GM23338 (cell line): ENCODE data around the gene CTNNA2. TPM values are rescaled to one million over a fixed set of nuclear protein-coding genes. Genes with fewer than 3 reads are reported as not detected.

Experiments
- ATAC-seq: fragments of 200-7000 bp; cut with Tn5 transposase; 3 replicates; pipeline ENCODE4 v1.9.1; 2020
- DNase-seq: peaks from one replicate; pipeline ENCODE4 v3.0.0-alpha.2; 2015; ENCODE audit warnings: low spot score
- H2AFZ ChIP-seq: fragments of 200-600 bp; sonication (generic); 2 replicates; pipeline ENCODE4 v1.8.0; 2016; ENCODE audit warnings: antibody characterized with exemption, mild to moderate bottlenecking, moderate library complexity
- H3F3A ChIP-seq: fragments of 200-600 bp; sonication (generic); replicated peaks from 2 replicates; pipeline ENCODE4 v1.8.0; 2017; ENCODE audit warnings: antibody characterized with exemption, mixed run types, low read depth
- H3K27ac ChIP-seq: fragments of 200-600 bp; sonication (generic); 2 replicates; pipeline ENCODE4 v1.6.1; 2016; ENCODE audit warnings: low read depth
- H3K27me3 ChIP-seq: fragments of 200-600 bp; sonication (generic); 2 replicates; pipeline ENCODE4 v1.8.0; 2016; ENCODE audit warnings: mild to moderate bottlenecking, mixed run types, moderate library complexity; ENCODE audit not compliant: insufficient read depth
- H3K36me3 ChIP-seq: fragments of 200-600 bp; sonication (generic); 2 replicates; pipeline ENCODE4 v1.8.0; 2016; ENCODE audit warnings: mild to moderate bottlenecking; ENCODE audit not compliant: insufficient read depth
- H3K4me1 ChIP-seq: fragments of 200-600 bp; sonication (generic); 2 replicates; pipeline ENCODE4 v1.8.0; 2016; ENCODE audit warnings: mild to moderate bottlenecking, moderate library complexity; ENCODE audit not compliant: insufficient read depth
- H3K4me2 ChIP-seq: fragments of 200-600 bp; sonication (generic); 2 replicates; pipeline ENCODE4 v1.7.1; 2017; ENCODE audit warnings: mixed run types
- H3K4me3 ChIP-seq: fragments of 200-600 bp; sonication (generic); 2 replicates; pipeline ENCODE4 v1.6.1; 2016; ENCODE audit warnings: mixed run types
- H3K79me2 ChIP-seq: fragments of 200-600 bp; sonication (generic); replicated peaks from 2 replicates; pipeline ENCODE4 v1.8.0; 2017; ENCODE audit warnings: mild to moderate bottlenecking; ENCODE audit not compliant: insufficient read depth
- H3K9me2 ChIP-seq: fragments of 200-600 bp; sonication (generic); 2 replicates; pipeline ENCODE4 v1.8.0; 2017; ENCODE audit not compliant: insufficient read depth
- H4K20me1 ChIP-seq: fragments of 200-600 bp; sonication (generic); replicated peaks from 2 replicates; pipeline ENCODE4 v1.8.0; 2017; ENCODE audit warnings: mild to moderate bottlenecking; ENCODE audit not compliant: insufficient read depth
- H3K27ac Mint-ChIP-seq: 2 replicates; pipeline ENCODE4 v1.8.0; 2020; ENCODE audit warnings: inconsistent platforms, mild to moderate bottlenecking, moderate library complexity, mixed read lengths
- H3K27me3 Mint-ChIP-seq: 3 replicates; pipeline ENCODE4 v1.8.0; 2022; ENCODE audit warnings: low read depth, mild to moderate bottlenecking, moderate library complexity, mixed read lengths, inconsistent platforms; ENCODE audit not compliant: insufficient read depth, poor library complexity
- H3K36me3 Mint-ChIP-seq: 3 replicates; pipeline ENCODE4 v1.8.0; 2021; ENCODE audit warnings: low read depth, mild to moderate bottlenecking, inconsistent platforms, moderate library complexity, mixed read lengths
- H3K4me1 Mint-ChIP-seq: 3 replicates; pipeline ENCODE4 v1.8.0; 2020; ENCODE audit warnings: mild to moderate bottlenecking, inconsistent platforms, mixed read lengths
- H3K4me3 Mint-ChIP-seq: 3 replicates; pipeline ENCODE4 v1.8.0; 2021; ENCODE audit warnings: moderate library complexity, mild to moderate bottlenecking, inconsistent platforms, mixed read lengths
- H3K9me3 Mint-ChIP-seq: 3 replicates; pipeline ENCODE4 v1.8.0; 2020; ENCODE audit warnings: moderate library complexity, mild to moderate bottlenecking, inconsistent platforms, mixed read lengths
- NANOG ChIP-seq: IDR thresholded peaks from 2 replicates; pipeline ENCODE4 v1.6.1; 2016; ENCODE audit warnings: antibody characterized with exemption, borderline replicate concordance
- REST ChIP-seq: IDR thresholded peaks from one replicate; pipeline ENCODE4 v1.6.1; 2018; ENCODE audit warnings: antibody characterized with exemption; ENCODE audit not compliant: unreplicated experiment
- ZNF462 ChIP-seq: fragments of 250-450 bp; sonication (Bioruptor Pico); IDR thresholded peaks from 2 replicates; pipeline ENCODE4 v1.5.0; 2020; ENCODE audit warnings: mild to moderate bottlenecking, moderate library complexity
- polyA plus RNA-seq: library from polyadenylated mRNA; unstranded; fragments of >200 nt; fragmentation: Nextera tagmentation; extraction: Ambion mirVana; gene quantifications from 2 replicates; pipeline ENCODE4 v1.2.1, GENCODE V29; 2016
- total RNA-seq: library from RNA; depleted of rRNA; stranded (reverse); fragments of >200 nt; shearing (Covaris generic); gene quantifications from 2 replicates; pipeline ENCODE4 v1.2.3, GENCODE V29; 2014

The CTNNA2 gene
- total and polyA plus RNA-seq, 2 experiments from 2014 or later, result 6.4 to 15.6 TPM

GRCh38 chr2:79849241-79849640, 336.4 kb downstream of the CTNNA2 start:
- H3F3A ChIP-seq, result no peaks in the 10 kb centered on the region
- H3K36me3 ChIP-seq, result no peaks in the 10 kb centered on the region
- no peaks in the 10 kb centered on the region for H3K79me2 ChIP-seq
- H3K27me3 Mint-ChIP-seq, result no peaks in the 10 kb centered on the region
- ATAC-seq, result peak; percentile 83
- no peak overlapping the region for H2AFZ ChIP-seq
- no peaks in the 10 kb centered on the region for H3K27me3 ChIP-seq
- H3K9me3 Mint-ChIP-seq, result no peaks in the 10 kb centered on the region; the same call in 2 of the 3 replicates
- peaks cover 20% of the 10 kb centered on the region for H3K4me1 ChIP-seq
- peaks cover 39% of the 10 kb centered on the region for H3K4me1 Mint-ChIP-seq
- H4K20me1 ChIP-seq, result no peaks in the 10 kb centered on the region
- H3K4me3 Mint-ChIP-seq, result no peak overlapping the region
- peak overlapping the region; percentile 47 for H3K27ac ChIP-seq
- no peak for DNase-seq
- H3K4me2 ChIP-seq, result peak overlapping the region; percentile 27
- TF ChIP-seq REST, result no peak
- TF ChIP-seq ZNF462, result no peak
- peak; percentile 70; the same call in 1 of the 2 replicates for TF ChIP-seq NANOG
- H3K9me2 ChIP-seq, result peaks cover 6% of the 10 kb centered on the region; the same call in 1 of the 2 replicates
- H3K27ac Mint-ChIP-seq, result no peak overlapping the region
- H3K4me3 ChIP-seq, result no peak overlapping the region
- peaks cover 6% of the 10 kb centered on the region; the same call in 1 of the 3 replicates for H3K36me3 Mint-ChIP-seq
